Stromal cell of bone marrow (primary cell): ENCODE results near the gene IRF6.
"Not testable (repeated sequence)": the region's sequence is repeated elsewhere in the genome, so short reads cannot be mapped to it uniquely, and the experiment has no call there.

Source experiments
- DNase-seq: peaks from one replicate; pipeline ENCODE4 v3.0.0-alpha.2; 2012; ENCODE audit warnings: low read depth

IRF6 gene

GRCh38 chr1:209823143-209824041 is 17.4 kb upstream of the IRF6 start:
- peak; percentile 52 for DNase-seq

- no peak for DNase-seq
Observed at GRCh38 chr1:209822706-209823105, 16.8 kb upstream of the IRF6 start.

- DNase-seq, result no peak
Observed at GRCh38 chr1:209820986-209821385, 15.0 kb upstream of the IRF6 start.

- DNase-seq, result no peak
Observed at GRCh38 chr1:209819058-209819457, 13.1 kb upstream of the IRF6 start.

- no peak for DNase-seq
Observed at GRCh38 chr1:209817691-209818090, 11.7 kb upstream of the IRF6 start.

GRCh38 chr1:209816923-209817322 is 11.0 kb upstream of the IRF6 start:
- DNase-seq, result no peak

GRCh38 chr1:209815931-209816341 is 10.0 kb upstream of the IRF6 start:
- no peak for DNase-seq

GRCh38 chr1:209815490-209815889 is 9.5 kb upstream of the IRF6 start:
- DNase-seq, result no peak

GRCh38 chr1:209813902-209814301 is 8.0 kb upstream of the IRF6 start:
- no peak for DNase-seq

GRCh38 chr1:209810783-209811182 is 4.8 kb upstream of the IRF6 start:
- no peak for DNase-seq

GRCh38 chr1:209809611-209810010 is 3.7 kb upstream of the IRF6 start:
- no peak for DNase-seq

GRCh38 chr1:209808059-209808581 is 2.2 kb upstream of the IRF6 start:
- DNase-seq, result peak; percentile 91

GRCh38 chr1:209807509-209807908 is 1.6 kb upstream of the IRF6 start:
- no peak for DNase-seq

GRCh38 chr1:209805341-209805781 is 581 bp downstream of the IRF6 start:
- no peak for DNase-seq

GRCh38 chr1:209803568-209803967 is 2.4 kb downstream of the IRF6 start:
- DNase-seq, result no peak

- no peak for DNase-seq
Observed at GRCh38 chr1:209802780-209803152, 3.2 kb downstream of the IRF6 start.

- DNase-seq, result no peak
Observed at GRCh38 chr1:209802117-209802779, 3.7 kb downstream of the IRF6 start.

GRCh38 chr1:209800984-209801834 is 4.7 kb downstream of the IRF6 start:
- no peak for DNase-seq

- peak; percentile 56 for DNase-seq
Observed at GRCh38 chr1:209797978-209798639, 7.8 kb downstream of the IRF6 start.

GRCh38 chr1:209793711-209794110 is 12.2 kb downstream of the IRF6 start:
- not testable (repeated sequence) for DNase-seq

GRCh38 chr1:209791920-209792319 is 14.0 kb downstream of the IRF6 start:
- DNase-seq, result no peak
